ENCODE data around the gene ZFP91. TPM values are rescaled to one million over a fixed set of nuclear protein-coding genes. Genes with fewer than 3 reads are reported as not detected.

The ZFP91 gene
- total RNA-seq, 1 experiment from 2014 or later, result 80.4 TPM

DNA sequence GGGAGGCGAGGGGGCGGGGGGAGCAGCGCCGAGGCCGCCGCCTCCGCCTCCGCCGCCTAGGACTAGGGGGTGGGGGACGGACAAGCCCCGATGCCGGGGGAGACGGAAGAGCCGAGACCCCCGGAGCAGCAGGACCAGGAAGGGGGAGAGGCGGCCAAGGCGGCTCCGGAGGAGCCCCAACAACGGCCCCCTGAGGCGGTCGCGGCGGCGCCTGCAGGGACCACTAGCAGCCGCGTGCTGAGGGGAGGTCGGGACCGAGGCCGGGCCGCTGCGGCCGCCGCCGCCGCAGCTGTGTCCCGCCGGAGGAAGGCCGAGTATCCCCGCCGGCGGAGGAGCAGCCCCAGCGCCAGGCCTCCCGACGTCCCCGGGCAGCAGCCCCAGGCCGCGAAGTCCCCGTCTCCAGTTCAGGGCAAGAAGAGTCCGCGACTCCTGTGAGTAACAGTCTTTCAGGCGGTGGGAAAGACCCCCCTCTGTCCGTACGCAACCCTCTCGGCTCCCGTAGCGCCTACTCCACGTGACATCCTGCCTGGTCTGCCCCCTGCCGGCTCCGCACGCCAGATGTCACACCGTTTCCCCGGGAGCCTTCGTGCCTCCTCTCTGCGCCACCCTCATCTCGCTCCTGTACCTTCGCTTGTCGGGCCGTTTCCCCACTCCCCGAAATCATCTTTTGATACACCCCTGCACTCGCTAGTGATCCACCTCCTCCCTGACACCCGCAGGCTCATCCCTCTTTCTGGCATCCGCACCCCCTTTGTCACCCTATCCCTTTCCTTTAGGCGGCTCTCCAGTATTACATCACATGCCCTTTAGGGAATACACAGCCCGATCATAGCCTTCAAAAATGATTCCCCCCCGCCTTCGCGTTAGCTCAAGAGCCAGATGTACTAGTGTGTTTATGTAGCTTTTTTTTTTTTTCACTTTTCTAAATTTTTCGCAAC lies 598 bp downstream of the ZFP91 start:
- H3K9me3 ChIP-seq (ENCODE audit: control insufficient read depth, insufficient read depth, low read depth, low read length), result no peaks in the 10 kb centered on the region
- DNase-seq (ENCODE audit: low read depth, low spot score), result peak; percentile 73
- TF ChIP-seq SIN3A (IDR thresholded peaks at IDR 0.05; ENCODE audit: borderline replicate concordance, insufficient read depth, low read depth, low read length) (peak; percentile 92; the same call in 1 of the 2 replicates), TCF7L2 (IDR thresholded peaks at IDR 0.05; ENCODE audit: low read depth, low read length) (peak; percentile 35; the same call in 1 of the 2 replicates), POLR2AphosphoS5 (IDR thresholded peaks at IDR 0.05; ENCODE audit: low read depth, low read length) (peak; percentile 97)
- TF ChIP-seq, protein P1, sequence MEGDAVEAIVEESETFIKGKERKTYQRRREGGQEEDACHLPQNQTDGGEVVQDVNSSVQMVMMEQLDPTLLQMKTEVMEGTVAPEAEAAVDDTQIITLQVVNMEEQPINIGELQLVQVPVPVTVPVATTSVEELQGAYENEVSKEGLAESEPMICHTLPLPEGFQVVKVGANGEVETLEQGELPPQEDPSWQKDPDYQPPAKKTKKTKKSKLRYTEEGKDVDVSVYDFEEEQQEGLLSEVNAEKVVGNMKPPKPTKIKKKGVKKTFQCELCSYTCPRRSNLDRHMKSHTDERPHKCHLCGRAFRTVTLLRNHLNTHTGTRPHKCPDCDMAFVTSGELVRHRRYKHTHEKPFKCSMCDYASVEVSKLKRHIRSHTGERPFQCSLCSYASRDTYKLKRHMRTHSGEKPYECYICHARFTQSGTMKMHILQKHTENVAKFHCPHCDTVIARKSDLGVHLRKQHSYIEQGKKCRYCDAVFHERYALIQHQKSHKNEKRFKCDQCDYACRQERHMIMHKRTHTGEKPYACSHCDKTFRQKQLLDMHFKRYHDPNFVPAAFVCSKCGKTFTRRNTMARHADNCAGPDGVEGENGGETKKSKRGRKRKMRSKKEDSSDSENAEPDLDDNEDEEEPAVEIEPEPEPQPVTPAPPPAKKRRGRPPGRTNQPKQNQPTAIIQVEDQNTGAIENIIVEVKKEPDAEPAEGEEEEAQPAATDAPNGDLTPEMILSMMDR (IDR thresholded peaks at IDR 0.05), result peak; percentile 82
- TF ChIP-seq, protein P2, sequence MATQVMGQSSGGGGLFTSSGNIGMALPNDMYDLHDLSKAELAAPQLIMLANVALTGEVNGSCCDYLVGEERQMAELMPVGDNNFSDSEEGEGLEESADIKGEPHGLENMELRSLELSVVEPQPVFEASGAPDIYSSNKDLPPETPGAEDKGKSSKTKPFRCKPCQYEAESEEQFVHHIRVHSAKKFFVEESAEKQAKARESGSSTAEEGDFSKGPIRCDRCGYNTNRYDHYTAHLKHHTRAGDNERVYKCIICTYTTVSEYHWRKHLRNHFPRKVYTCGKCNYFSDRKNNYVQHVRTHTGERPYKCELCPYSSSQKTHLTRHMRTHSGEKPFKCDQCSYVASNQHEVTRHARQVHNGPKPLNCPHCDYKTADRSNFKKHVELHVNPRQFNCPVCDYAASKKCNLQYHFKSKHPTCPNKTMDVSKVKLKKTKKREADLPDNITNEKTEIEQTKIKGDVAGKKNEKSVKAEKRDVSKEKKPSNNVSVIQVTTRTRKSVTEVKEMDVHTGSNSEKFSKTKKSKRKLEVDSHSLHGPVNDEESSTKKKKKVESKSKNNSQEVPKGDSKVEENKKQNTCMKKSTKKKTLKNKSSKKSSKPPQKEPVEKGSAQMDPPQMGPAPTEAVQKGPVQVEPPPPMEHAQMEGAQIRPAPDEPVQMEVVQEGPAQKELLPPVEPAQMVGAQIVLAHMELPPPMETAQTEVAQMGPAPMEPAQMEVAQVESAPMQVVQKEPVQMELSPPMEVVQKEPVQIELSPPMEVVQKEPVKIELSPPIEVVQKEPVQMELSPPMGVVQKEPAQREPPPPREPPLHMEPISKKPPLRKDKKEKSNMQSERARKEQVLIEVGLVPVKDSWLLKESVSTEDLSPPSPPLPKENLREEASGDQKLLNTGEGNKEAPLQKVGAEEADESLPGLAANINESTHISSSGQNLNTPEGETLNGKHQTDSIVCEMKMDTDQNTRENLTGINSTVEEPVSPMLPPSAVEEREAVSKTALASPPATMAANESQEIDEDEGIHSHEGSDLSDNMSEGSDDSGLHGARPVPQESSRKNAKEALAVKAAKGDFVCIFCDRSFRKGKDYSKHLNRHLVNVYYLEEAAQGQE (IDR thresholded peaks at IDR 0.05; ENCODE audit: insufficient read depth in 1 of 2, low read depth in 2 of 2, low read length in 1 of 2), result peak in 1 of 2 experiments; percentile 48; a peak in 1 of 4 replicates
- peak overlapping the region; percentile 92 to 94 for H3K4me3 ChIP-seq (ENCODE audit: low read depth in 2 of 2, low read length in 2 of 2)
- H3K27me3 ChIP-seq (ENCODE audit: control insufficient read depth, insufficient read depth, low read length), result no peaks in the 10 kb centered on the region
- ChIA-PET POLR2A (interaction anchor here (0.6 kb wide), 2 partner anchors 51 to 531 kb away, joined by 4 read pairs; no protein-coding TSS in a partner anchor), CTCF (interaction anchor here (0.6 kb wide), 2 partner anchors 50 to 371 kb away, joined by 3 to 5 read pairs; no protein-coding TSS in a partner anchor)
- H3K36me3 ChIP-seq (ENCODE audit: control insufficient read depth, insufficient read depth, low read length), result peaks cover 12% of the 10 kb centered on the region
- BruUV-seq (replicated peaks), result no TSS peak
- intact Hi-C loops (cut with micrococcal nuclease; ENCODE audit: unreplicated experiment) (loop anchor here (10.0 kb wide), 1 partner anchor 95 kb away; no protein-coding TSS in a partner anchor), in situ Hi-C loops (cut with HindIII; ENCODE audit: low pct_unique_long_range_greater_than_20kb, low sequenced_read_pairs) (no loop called here)
- peak overlapping the region; percentile 95 for H3K27ac ChIP-seq (ENCODE audit: low read length)
- H3K4me1 ChIP-seq (ENCODE audit: control insufficient read depth, insufficient read depth, low read length), result peaks cover 42% of the 10 kb centered on the region
- ATAC-seq, result peak; percentile 74

DNA sequence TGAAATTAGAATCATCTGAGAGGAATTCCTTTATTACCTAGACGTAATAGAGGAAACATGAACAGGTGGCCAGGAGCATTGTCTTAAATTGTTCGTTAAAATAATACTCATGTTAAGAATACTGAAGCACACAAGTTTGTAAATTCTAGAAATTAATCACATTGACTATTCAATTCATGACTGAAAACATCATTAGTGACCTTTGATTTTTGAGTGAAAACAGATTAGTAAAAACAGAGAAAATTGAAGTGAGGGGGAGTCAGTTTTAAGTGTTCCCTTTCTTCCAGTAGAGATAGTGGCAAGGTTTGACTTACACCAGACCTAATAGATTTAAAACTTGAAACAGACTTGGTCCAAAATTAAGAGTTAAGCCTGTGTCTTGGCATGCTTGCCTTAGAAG lies 1.4 kb downstream of the ZFP91 start:
- ChIA-PET CTCF (no interaction called here), POLR2A (no interaction called here)
- TF ChIP-seq, protein P2 (IDR thresholded peaks at IDR 0.05; ENCODE audit: insufficient read depth in 1 of 2, low read depth in 2 of 2, low read length in 1 of 2), result no peak
- TF ChIP-seq SIN3A (IDR thresholded peaks at IDR 0.05; ENCODE audit: borderline replicate concordance, insufficient read depth, low read depth, low read length) (no peak), POLR2AphosphoS5 (IDR thresholded peaks at IDR 0.05; ENCODE audit: low read depth, low read length) (no peak), TCF7L2 (IDR thresholded peaks at IDR 0.05; ENCODE audit: low read depth, low read length) (no peak)
- TF ChIP-seq, protein P1 (IDR thresholded peaks at IDR 0.05), result no peak
- BruUV-seq (replicated peaks), result TSS peak; percentile 63
- ATAC-seq, result no peak
- Histone ChIP-seq H3K36me3 (ENCODE audit: control insufficient read depth, insufficient read depth, low read length) (peaks cover 15% of the 10 kb centered on the region), H3K27me3 (ENCODE audit: control insufficient read depth, insufficient read depth, low read length) (no peaks in the 10 kb centered on the region), H3K4me1 (ENCODE audit: control insufficient read depth, insufficient read depth, low read length) (peaks cover 44% of the 10 kb centered on the region), H3K27ac (ENCODE audit: low read length) (peak overlapping the region; percentile 95), H3K9me3 (ENCODE audit: control insufficient read depth, insufficient read depth, low read depth, low read length) (no peaks in the 10 kb centered on the region), H3K4me3 (ENCODE audit: low read depth in 2 of 2, low read length in 2 of 2) (peak overlapping the region; percentile 92 to 94)
- no peak for DNase-seq (ENCODE audit: low read depth, low spot score)
- intact Hi-C loops (cut with micrococcal nuclease; ENCODE audit: unreplicated experiment), result no loop called here
- in situ Hi-C loops (cut with HindIII; ENCODE audit: low pct_unique_long_range_greater_than_20kb, low sequenced_read_pairs), result no loop called here

All from Panc1 (cell line).